GM20000 (cell line): ENCODE results near the gene SEL1L3.

Source experiments
- DNase-seq: peaks from one replicate; pipeline ENCODE4 v3.0.0; 2012; ENCODE audit warnings: low spot score
- TF ChIP-seq, protein P1 (sequence below): IDR thresholded peaks from 2 replicates; pipeline ENCODE4 v1.5.1; 2012; ENCODE audit warnings: mild to moderate bottlenecking, control low read depth; ENCODE audit errors: extremely low read depth, missing control alignments

Gene SEL1L3

DNA sequence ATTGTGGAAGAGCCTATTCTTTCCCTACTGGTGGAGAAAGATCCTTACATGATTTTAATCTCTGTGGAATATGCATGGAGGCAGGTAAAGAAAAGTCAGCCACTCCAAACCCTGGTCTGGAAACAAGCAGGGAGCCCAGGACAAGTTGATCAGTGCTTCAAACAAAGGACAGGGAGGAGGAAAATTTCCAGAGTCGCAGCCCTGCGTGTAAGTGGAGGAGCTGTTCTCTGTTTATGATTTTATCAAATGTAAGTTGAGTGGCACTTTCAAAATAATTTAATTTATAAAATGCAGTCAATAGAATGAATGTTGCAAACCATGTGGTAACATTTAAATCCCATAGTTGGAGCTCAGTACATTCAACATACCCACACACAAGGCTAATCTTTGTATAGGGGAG, 150.2 kb downstream of the SEL1L3 start:
- TF ChIP-seq, protein P1, sequence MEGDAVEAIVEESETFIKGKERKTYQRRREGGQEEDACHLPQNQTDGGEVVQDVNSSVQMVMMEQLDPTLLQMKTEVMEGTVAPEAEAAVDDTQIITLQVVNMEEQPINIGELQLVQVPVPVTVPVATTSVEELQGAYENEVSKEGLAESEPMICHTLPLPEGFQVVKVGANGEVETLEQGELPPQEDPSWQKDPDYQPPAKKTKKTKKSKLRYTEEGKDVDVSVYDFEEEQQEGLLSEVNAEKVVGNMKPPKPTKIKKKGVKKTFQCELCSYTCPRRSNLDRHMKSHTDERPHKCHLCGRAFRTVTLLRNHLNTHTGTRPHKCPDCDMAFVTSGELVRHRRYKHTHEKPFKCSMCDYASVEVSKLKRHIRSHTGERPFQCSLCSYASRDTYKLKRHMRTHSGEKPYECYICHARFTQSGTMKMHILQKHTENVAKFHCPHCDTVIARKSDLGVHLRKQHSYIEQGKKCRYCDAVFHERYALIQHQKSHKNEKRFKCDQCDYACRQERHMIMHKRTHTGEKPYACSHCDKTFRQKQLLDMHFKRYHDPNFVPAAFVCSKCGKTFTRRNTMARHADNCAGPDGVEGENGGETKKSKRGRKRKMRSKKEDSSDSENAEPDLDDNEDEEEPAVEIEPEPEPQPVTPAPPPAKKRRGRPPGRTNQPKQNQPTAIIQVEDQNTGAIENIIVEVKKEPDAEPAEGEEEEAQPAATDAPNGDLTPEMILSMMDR: no peak
- no peak for DNase-seq

DNA sequence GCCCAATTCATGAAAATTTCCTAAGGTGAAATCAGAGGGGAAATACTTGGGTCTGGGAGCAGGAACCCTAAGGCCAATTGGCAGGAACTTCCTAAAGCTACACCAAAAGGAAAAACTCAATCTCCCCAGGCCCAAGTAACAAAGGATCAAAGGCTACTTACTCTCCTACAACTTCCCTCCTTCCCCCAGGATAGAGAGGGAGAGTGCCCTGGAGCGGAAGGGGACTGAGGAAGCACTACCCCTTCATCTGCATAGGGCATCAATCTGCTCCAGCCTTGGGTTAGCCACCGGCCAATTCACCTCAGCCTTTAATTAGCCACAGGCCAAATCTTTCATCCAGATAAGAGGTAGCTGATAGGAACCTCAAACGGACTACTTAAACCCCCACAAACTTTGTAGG, 152.2 kb downstream of the SEL1L3 start:
- DNase-seq: no peak
- TF ChIP-seq, protein P1: no peak

DNA sequence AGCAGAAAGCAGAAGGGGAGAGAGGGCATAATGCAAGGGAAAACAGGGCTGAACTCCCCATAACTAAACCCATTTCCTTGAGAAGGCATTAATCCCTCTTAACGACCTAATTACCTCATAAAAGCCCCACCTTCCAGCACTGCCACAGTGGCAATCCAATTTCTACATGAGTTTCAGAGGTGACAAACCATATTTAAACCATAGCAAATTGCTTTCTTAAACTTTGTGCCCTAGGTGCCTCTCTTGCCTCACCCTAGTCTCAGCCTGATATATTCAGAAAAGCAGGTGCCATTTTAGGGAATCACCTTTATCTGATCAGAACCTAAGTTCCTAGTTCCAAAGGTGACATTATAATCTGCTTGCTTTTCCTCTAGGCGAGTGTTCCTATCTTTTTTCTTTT, 158.3 kb downstream of the SEL1L3 start:
- TF ChIP-seq, protein P1: no peak
- DNase-seq: no peak

DNA sequence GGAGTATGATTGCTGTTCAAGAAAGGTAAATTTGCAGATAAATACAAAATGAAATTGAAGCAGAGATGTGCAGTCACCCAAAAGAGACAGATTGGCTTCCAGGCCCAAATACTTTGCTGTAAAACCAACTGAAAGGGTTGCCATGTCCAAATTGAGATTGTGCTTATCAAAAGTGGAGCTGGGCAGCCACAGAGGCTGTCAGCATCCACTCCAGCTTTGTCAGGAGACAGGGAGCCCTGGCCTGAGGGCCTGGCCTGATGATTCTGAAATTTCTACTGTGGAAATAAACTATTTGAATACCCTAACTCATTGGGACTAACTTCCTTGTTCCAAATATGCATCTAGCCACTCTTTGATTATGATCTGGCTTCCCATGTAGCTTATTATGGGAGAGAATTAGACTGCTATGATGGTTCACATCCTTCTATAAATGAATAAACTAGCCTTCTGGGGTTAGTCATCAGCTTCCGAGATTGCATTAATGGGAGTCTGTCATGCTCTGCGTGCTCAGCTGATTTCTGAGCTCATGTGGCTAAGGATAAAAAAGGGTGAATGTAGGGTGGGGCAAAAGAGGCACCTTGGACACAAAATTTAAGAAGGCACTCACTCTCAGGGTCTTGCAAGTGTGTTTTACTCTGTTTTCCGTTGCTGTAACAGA, 158.9 kb downstream of the SEL1L3 start:
- TF ChIP-seq, protein P1: no peak
- DNase-seq: no peak

DNA sequence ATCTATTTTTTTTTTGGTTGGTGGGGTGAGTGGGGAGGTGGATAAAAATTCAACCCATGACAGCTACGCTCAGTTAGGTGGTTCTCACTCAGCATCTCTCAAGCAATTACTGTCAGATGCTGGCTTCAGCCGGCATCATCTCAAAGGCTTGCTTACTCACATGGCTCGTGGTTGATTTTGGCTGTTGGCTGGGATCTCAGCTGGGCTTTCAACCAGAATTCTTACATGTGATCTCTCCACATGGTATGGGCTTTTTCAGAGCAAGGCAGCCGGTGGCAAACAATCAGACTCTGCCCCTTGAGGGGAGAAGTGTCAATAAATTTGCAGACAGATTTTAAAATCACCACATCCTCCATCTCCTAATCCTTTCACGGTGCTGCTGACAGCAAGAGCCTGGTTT, 159.9 kb downstream of the SEL1L3 start:
- no peak for DNase-seq
- TF ChIP-seq, protein P1: no peak

DNA sequence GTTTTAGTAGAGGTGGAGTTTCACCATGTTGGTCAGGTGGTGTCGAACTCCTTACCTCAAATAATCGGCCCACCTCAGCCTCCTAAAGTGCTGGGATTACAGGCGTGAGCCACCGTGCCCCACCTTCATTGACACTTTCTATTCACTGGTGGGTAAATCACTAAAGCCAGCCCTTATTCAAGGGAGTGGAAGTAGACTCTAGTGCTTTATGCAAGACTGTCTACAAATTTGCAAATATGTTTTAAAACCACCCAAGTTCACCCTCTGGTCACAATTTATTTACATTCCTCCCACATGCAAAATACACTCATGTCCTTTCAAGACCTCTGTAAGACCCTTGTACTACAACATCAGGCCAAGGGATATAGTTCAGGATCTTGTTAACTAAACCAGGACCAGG, 162.1 kb downstream of the SEL1L3 start:
- TF ChIP-seq, protein P1: no peak
- no peak for DNase-seq

DNA sequence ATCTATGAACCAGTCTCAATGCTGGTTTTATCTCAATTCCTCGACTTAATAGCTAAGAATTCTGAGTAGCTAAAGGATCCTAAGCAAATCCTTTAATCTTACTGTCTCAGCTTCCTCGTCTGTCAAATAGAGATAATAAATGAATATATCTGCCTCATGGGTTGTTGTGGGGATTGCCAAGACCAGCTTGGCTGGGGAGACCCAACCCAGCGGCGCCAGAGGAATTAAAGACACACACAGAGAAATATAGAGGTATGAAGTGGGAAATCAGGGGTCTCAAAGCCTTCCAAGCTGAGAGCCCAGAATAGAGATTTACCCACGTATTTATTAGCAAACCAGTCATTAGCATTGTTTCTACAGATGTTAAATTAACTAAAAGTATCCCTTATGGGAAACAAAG, 165.3 kb downstream of the SEL1L3 start:
- no peak for DNase-seq
- TF ChIP-seq, protein P1: no peak
